CD1c-positive myeloid dendritic cell (primary cell): ENCODE measurements around the gene EXOSC5.

ENCODE experiments used
- DNase-seq: peaks from one replicate; pipeline ENCODE4 v3.0.0-alpha.2; 2016; ENCODE audit errors: extremely low spot score

EXOSC5 gene

DNA sequence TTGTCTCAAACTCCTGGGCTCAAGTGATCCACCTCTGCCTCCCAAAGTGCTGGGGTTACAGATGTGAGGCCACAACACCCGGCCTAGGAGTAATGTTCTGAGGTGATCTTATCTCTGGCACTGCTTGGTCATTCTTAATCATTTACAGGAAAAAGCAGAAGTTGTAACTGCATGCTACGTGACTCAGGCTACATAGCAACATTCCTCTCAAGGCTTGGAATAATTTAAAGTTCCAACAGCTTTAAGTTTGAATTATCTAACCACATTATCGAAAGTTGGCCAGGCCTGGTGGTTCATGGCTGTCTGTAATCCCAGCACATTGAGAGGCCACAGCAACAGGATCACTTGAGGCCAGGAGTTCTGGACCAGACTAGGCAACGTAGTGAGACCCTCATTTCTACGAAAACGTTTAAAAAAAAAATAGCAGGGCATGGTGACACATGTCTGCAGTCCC lies 29.3 kb downstream of the EXOSC5 start:
- DNase-seq: peak; percentile 75

DNA sequence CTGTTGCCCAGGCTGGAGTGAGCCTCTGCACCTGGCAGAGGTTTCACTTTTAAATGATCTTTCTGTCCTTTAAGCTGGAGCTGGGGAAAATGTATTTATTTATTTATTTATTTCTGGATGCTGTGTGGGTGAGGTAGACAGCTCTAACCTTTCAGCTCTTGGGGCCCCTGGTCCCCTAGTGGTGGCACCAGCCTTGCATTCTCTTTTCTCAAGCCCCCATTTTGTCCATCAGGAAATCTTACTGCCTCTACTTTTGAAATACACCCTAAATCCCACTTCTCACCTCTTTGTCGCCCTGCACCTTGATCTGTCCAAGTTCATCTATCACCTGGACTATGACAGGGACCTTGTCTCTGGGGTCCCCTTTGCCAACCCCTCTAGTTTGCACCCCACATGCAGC lies 31.1 kb downstream of the EXOSC5 start:
- DNase-seq: no peak

- peak; percentile 83 for DNase-seq
Measured at GRCh38 chr19:41364524-41365391, 32.4 kb downstream of the EXOSC5 start.

GRCh38 chr19:41363753-41364523 lies 33.2 kb downstream of the EXOSC5 start, which contains the start of gene B9D2:
B9D2 (minus strand) TSS chr19:41364149; CDS start chr19:41363519, 630 bp downstream.
- DNase-seq: peak; percentile 99

DNA sequence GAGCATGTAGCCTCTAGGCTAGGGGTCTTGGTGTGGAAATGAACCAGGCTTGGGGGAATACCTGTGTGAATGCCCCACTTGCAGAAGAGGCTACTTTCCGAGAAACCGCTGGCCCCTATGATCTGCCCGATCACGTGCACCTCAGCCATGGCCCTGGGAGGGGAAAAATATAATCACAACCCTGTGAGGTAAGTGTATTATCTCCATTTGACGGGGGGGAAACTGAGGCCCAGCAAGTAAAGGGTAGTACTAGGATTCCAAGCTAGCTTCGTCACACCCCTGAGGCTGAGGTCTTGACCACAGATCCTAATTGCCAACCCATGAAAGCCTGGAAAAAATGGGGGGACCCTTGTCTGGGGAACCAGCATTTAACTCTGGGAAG lies 33.8 kb downstream of the EXOSC5 start:
- DNase-seq: no peak

DNA sequence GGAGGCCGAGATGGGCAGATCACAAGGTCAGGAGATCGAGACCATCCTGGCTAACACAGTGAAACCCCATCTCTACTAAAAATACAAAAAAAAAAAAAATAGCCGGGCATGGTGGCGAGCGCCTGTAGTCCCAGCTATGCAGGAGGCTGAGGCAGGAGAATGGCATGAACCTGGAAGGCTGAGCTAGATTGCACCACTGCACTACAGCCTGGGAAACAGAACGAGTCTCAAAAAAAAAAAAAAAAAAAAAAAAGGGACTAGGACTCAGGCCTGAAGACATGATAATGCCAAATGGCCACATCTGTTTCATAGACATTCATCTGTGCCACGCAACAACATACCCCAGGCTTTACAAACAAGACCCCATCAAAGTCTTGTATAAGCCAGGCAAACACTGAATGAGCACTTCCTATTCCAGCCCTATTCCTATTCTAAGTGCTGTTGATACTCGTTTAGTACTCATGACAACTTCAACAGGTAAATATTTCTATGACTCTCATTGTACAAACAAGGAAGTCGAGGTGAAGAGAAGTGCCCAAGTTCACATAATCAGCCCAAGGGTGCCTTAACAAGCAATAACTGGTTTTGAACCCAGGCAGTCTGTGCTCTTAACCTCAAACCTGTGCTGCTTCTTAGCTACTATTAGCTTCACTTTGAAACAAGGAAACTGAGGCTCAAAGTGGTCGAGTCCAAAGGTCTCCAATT lies 34.9 kb downstream of the EXOSC5 start:
- DNase-seq: no peak

- DNase-seq: no peak
Measured at GRCh38 chr19:41359741-41360140, 37.4 kb downstream of the EXOSC5 start.

- no peak for DNase-seq
Measured at GRCh38 chr19:41357746-41358145, 39.4 kb downstream of the EXOSC5 start.

DNA sequence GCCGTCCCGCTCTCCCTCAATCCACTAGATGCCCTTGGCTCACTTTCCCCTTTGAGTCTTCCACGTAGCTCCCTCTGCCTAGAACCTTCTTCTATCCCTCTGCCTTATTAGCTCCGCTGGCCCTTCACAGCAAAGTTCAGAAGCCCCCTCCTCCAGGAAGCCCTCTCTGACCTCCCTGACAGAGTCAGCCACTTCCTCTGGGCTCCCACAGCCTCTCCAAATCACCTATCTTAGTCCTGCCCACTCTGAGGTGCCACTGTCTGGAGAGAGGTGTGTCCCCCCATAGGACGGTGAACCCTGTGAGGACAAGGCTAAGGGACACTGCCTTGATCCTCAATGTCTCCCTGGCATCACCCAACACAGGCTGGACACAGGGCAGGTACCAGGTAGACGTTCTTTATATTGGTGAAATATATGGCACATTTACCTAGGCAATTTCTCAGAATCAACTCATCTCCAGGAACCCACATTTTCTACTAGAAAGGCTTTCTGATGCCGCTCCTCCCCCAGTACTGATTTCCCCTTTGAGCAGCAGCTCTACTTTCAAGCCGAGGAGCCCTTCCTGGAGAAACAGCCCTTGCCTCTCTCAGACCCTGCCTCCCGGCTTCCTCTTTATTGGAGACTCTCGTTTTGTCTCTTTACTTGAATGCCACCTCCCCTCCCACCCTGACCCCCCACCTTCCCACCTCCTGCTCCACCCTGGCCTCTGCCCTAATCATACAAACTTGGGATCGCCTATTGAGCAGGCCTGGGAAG lies 40.0 kb downstream of the EXOSC5 start:
- peak; percentile 66 for DNase-seq

- no peak for DNase-seq
Measured at GRCh38 chr19:41355802-41356201, 41.4 kb downstream of the EXOSC5 start.

DNA sequence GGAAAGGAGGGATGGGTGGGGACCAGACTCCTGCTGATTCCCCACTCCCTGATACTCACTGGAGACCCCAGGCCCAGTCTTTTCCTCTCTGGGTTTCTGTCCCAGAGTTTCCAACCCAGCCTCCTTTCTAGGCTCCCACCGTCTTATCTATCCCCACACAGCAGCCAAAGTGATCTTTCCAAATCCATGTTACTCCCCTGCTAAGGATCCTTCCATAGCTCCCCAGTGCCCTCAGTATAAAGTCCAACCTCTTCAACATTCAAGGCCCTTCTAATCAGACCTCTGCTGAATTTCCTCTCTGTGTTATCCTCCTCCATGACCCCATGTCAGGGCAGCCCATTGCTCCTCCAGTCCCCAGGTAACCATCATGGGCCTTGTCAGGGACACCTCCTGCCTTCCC lies 42.1 kb downstream of the EXOSC5 start:
- no peak for DNase-seq

DNA sequence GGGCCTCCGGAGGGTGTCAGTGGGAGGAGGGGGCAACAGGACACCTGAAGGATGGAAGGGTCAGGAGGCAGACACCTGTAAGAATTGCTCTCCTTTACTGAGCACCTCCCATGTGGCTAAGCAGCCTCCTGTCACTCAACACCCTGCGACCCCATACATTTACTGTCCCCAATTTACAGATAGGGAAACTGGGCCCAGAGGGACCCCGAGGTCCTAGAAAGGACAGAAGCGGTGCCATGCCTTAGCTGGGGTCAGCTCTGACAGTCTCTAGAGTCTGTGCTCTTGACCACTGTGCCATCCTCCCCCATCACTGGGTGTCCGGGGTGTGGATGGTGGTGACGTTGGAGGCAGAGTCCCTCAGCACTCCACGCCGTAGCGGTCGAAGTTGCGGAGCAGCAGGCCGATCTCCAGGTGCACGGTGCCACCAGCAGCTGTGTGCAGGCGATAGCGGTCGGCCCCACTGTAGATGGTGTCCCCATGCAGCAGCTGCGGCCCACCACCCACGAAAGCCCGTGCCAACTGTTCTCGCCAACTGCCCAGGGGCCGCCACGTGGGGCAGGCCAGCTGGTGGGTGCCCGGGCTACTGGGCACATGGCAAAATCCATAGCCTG lies 42.7 kb downstream of the EXOSC5 start:
- no peak for DNase-seq

DNA sequence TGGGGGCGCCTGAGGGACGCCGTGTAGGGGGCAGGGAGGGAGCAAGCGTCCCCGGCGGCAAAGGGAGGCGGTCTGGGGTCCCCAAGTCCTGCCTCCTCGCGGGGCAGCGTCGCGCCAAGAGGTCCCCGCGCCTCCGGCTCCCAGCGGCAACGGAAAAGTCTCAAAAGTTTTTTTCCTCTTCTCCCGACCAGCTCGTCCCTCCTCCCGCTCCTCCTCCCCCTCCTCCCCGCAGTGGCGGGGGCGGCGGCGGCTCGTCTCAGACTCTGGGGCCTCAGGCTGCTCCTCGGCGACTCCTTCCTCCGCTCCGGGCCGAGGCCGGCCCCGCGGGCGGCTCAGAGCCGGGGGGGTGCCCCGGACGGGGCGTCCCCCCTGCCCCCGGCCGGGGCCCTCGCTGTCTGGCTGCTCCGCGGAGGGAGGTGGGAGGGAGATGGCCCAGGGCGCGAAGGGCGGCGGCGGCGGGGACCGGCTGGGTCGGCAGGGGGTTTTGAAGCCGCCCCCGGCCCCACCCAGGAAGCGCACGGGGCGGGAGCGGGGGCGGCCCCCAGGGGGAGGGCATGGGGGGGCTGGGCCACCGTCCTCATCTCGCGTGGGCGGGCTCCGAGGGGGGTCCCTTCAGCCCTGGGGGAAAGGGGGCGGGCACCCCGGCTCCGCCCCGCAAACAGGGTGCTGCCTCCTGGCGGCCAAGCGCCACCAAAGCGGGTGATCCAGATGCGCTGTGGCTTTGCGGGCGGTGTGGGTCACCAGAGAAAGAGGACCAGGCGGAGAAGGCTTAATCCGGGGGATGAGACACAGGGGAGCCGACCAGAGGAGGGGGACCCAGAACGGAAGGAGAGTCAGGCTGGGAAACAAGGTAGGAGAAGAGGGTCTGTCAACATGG lies 43.5 kb downstream of the EXOSC5 start, which contains the start of gene TGFB1:
Gene TGFB1, minus strand, starts transcription at position 457 of the 877 bp plus-strand sequence. CDS start 878 bp downstream, outside the sequence.
- peak; percentile 93 for DNase-seq

- DNase-seq: peak; percentile 78
Measured at GRCh38 chr19:41352609-41353465, 44.3 kb downstream of the EXOSC5 start.

DNA sequence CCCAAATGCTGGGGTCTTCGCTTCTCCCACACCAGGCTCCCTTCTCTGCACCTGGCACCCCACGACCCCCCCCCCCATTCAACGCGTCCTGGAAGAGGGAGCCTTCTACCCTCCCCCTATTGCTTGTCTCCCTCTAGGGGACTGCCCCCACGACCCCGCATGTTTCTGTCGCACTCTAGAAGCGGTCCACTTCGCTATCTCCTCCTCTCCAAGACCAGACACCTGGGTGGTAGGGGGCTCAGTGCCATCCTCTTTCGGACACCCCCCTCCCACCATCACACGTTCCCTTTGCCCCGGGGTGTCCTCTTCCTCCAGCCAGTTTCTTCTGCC lies 44.9 kb downstream of the EXOSC5 start:
- DNase-seq: no peak

DNA sequence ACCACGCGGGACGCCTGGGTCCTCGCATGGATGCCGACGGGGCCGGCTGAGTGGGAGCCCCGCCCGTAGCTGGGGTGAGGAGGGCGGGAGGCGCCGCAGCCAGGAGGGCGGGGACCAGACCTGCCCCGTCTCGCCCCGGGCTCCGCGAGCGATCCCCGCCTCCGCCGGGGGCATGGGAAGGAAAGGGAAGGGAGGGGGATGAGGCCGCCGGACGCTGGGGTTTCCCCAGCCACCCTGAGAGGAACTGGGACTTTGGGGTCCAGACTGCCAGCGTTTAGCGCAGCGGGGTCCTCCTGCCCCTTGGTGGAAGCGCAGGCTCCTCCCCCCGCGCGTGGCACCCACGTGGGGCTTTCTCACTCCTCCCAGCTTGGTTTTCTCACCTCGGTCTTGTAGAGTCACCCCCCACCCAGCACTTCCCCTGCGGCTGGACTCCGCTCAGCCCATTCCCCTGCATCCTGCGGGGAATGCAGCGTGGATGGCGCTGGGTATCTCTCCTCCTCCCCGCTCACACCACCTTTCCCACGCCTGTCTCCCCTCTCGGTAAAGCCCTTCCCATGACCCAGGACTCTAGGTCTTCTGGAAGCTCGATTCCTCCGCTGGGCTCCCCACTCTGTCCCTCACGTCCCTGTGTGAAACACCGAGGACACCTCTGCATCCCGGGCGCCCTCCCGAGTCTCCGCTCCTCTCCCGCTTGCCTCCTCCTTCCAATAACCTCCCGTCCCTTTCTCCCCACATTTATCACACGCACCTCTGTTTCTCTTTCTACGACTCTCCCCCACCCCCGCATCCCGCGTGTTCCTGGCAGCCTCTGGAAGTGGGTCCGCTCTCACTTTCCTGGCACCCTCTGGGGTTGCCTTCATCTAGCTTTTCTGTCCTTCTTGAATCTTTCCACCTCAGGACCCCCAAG lies 45.6 kb downstream of the EXOSC5 start:
- DNase-seq: peak; percentile 87

GRCh38 chr19:41350735-41351338 lies 46.3 kb downstream of the EXOSC5 start:
- no peak for DNase-seq
